Stimulated activated naive CD4-positive, alpha-beta T cell treated with Interleukin-2 at 50 U/mL for 16 hours (primary cell): Measurements from ENCODE around the gene FAM240B.

ENCODE experiments used
- DNase-seq: peaks from one replicate; lab custom pipeline; 2025; lab: John Stamatoyannopoulos, UW

The FAM240B gene

DNA sequence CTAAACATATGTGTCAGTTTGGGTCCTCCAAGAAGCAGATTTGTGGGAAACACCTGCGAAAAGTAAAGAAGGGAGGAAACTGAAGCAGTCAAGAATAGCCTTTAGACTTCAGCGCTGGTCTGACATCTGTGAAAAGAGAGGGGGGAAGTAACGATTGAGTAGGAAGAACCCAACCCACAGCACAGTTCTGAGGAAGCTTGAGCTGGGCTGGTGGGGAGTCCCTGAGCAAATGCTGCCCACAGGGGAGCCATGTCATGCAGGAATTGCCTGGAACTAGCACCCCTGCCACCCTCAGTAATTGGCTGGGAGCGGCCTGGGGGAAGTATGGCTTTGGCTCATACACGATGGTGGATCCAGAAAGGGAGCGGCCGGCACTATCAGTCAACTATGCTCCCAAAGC lies 20.6 kb downstream of the FAM240B start:
- DNase-seq = no peak

DNA sequence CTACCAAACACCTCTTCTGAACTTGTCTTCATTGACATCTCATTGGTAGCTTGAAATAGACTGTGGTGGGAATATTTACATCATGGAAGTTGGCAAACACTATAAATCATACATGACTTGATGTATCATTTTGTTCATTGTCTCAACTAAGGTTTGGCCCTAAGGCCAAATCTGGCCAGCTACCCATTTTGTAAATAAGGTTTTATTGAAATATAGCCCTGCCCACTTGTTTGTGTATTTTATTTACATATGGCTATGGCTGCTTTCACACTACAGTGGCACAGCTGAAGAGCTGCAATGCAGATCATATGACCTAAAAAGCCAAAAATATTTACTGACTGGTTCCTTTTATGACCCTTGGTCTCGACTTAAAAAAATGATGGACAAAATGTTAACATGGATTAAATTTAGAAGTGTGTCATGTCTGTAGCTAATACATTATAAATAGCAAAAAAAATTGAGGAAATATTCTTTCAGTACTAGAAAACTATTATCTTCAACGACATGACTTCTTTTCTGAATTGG lies 22.1 kb downstream of the FAM240B start:
- no peak for DNase-seq

DNA sequence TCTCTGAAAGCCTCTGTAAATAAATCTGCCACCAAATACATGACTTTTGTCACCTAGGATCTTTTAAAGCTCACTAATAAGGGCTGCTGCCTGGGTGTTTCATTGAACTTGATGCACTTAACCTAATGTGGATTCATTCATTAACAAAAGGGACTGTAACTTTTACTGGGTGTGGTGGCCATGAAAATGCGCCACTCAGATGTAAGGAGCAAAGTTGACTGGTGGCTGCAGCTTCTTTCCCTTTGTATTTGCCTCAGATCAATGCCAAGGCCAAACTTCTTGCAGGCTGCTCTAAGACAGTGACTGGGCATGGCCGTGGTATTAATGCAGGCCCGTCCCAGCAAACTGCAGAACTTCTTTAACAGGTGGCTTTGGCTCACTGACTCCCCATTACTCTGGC lies 22.9 kb downstream of the FAM240B start:
- no peak for DNase-seq

DNA sequence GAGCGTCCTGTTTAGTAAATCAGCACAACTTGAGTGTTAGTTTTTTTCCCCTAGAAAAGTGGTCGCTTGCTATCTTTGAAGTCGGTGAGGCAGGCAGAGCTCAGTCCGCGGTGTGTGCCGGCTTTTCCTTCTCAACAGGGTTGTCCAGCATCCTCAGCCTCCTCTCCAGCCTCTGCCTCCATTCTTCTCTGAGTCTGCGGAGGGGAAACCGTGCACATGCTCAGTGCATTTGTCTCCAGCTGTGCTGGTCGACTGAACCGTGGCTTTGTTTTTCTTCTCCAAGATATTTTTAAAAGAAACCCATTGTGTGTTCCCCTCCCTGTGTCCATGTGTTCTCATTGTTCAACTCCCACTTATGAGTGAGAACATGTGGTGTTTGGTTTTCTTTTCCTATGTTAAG lies 25.3 kb downstream of the FAM240B start:
- no peak for DNase-seq

DNA sequence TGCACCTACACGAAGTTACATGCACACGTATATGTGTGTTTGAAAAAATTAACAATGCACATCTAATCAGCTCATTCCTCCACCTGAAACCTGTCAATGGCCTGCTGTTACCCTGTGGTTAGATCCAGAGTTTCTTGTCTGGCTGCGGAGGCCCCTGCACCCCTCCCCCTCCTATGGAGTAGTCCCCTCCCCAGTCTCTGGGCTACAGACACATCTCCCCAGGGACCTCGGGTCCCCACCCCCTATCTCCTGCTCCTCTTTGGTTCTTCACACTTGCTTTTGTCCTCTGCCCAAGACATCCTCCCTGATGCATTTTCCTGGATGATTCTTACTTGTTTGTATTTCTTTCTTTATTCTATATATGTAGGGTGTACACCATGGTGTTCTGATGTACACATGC lies 27.2 kb downstream of the FAM240B start:
- no peak for DNase-seq

DNA sequence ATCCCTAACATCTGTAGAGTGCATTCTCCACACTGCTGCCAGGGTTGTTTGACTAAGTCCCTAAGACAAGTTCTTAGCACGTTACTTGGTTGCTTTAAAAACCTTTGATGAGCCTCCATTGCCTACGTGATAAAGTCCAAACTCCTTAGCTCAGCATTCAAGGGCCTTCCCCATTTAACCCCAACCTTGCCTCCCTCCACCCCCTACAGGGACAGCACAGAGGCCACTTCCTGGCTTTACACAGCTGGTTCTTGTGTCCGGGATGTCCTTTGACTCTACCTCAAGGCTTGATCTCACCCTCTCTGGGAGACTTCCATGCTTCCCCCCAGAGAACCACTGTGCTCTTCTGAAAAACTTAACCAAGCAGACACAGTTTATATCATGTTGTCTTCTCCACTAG lies 29.4 kb downstream of the FAM240B start:
- DNase-seq = no peak

DNA sequence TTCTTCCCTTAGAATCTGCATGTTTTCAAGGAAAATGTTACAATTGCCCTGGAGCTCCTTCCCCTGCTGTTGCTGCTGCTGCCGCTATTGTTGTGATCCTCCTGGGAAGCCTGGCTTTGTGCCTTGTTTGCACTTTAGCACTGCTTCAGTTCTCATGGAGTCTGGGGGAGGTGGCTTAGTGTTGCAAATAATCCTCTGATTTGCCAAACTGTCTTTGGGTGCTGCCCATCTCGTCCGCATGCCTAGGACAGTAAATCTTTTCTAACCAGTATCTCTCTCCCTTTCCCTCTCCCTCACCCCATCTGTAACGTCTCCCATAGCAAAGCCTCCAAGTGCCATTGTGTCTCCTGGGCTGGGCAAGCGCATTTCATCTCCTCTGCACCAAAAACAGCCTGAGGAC lies 30.3 kb downstream of the FAM240B start:
- DNase-seq = no peak

DNA sequence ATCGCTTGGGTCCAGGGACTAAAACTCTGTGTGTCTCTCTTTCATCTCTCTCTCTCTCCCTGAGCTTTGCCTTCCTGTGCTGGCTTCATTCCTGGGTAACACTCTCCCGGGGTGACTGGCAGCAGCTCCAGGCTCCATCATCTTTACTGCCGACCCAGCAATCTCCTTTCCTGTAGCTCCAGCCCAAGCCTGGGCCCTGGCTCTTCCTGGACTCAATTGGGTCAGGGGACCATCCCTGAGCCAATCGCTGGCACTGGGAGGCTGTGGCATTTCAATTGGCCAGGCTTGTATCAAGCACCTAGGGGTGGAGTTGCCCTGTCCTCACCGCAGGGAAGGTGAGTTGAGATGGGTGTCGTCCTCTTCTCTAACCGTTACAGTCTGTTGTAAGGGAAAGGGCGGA lies 31.9 kb downstream of the FAM240B start:
- no peak for DNase-seq

DNA sequence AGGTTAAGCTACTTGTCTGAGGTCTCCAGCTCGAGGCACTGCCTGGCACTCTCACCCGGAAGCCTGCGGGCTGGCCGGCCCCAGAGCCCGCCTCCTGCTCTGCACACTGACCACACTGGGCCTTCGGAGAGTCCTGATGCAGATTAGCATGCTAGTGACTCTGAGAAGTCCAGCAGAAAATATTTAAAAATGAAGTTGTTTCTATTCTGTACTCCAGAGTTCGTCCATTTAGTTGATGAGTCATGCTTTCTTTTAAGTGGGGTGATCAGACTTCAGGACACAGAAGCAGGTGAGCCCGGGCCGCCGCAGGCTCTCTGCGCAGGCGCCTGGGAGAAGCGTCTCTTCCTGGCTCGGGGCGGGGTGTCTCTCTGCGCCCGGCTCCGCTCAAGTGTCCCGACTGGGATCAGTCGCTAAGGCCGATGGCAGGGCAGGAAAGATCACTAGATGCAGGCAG lies 32.5 kb downstream of the FAM240B start:
- no peak for DNase-seq

DNA sequence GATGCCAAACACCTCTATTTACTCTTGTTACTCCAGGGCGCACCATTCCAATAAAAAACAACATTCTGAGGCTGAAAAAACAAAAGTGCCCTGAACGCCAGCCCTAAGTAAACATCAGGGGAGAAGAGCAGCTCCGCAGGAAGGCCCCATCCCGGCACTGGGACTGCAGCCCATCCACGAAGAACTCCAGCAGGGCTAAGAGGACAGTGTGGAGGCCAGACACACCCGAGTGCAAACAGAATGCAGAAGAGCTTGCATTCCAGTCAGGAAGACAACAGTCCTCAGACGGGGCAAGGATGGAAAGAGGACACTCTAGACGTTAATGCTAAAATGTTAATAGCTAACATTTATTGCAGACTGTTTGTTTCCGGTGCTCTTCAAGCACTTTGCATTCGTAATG lies 33.0 kb downstream of the FAM240B start:
- no peak for DNase-seq

DNA sequence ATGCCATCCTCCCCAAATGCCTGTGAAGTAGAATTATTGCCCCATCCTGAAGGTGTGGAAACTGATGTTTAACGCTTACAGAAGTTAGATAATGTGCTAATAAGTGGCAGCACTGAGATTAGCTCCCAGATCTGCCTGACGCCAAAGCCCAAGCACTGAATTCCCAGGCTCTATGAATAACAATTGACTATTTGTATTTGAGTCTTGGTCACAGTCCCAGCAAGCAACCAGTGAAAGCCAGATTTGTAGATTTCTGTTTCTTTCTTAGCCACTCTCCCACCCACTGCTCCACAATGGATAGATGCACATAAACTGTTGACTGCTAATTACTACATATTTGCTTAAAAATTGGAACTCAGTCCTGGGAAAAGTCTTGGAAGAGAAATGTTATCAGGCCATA lies 34.4 kb downstream of the FAM240B start:
- DNase-seq = no peak

DNA sequence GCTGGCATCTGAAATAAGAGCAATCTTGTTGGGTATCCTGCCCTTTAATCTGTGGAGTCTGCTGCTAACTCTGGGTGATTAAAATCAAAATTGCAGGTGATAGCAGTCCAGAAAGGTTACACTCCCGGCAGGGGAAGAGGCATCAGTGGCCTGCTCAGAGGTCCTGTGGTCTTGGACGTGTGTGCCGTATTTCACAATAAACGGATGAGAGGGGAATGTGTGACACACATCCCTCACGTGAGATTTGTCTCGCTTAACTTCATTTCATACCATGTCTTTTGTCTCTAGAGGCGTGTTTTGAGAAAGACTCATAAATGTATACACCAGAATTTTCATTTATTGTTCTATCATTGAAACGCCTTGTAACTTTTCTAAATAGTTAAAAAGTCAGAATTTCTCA lies 36.6 kb downstream of the FAM240B start:
- no peak for DNase-seq

DNA sequence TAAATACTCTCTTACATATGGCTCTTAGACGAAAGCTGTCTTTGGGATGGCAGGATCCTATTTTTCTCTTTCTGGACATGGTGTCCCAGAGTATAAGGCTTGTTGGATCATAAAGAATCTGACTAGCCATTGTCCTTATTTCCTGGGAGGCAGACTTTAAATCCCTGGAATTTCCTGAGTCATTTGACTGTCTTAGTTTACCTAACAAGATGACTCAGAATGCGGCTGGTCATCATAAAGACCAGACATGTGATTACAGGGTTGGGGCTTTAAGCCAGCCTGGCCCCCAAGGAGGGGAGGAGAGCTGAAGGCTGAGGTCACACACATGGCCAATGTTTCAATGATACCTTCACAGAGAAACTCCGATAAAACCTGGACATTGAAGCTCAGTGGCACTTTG lies 37.2 kb downstream of the FAM240B start:
- no peak for DNase-seq

DNA sequence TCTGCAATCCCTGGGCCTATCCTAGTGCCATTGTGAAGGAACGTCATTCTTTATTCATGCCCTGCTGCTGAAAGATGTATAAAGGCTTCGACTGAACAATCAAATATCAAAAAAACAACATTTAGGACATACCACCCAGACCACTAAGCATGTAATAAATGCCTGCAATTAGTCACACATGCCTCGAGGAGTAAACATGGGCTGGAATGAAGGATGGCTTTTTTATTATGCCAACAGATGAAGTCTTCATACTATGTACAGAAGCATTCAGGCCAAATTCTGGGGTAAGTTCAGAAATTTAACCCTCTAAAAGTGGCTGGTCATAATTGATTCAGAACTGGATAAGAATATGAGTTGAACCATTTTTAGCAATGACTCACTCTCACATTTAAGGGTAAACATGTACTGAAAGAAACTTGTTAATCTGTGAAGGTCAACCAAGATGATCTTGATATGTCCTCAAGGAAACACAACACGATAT lies 38.1 kb downstream of the FAM240B start:
- no peak for DNase-seq

DNA sequence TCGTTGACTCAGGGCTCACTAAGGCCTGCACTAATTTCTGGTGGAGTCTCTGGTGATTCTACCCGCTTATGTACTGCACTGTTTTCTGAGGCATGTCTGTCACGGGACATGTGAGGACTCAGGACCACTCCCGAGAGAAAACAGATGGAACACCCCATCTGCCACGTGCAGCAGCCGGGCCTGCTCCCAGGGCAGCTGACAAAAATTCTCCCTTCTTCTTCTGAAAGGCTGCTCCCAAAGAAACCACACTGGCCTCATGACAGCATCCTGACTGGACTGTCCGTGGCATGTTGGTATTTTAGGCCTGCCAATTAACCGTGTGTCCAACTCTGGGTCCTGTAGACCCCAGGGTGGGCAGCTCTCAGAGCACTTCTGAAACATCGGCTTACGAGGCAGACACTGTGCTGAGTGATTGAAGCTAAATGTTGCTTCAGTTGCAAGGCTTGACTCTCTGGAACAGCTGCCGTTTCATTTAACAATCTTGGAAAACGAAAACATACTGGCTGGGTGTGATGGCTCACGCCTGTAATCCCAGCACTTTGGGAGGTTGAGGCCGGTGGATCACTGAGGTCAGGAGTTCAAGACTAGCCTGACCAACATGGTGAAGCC lies 39.0 kb downstream of the FAM240B start:
- no peak for DNase-seq

DNA sequence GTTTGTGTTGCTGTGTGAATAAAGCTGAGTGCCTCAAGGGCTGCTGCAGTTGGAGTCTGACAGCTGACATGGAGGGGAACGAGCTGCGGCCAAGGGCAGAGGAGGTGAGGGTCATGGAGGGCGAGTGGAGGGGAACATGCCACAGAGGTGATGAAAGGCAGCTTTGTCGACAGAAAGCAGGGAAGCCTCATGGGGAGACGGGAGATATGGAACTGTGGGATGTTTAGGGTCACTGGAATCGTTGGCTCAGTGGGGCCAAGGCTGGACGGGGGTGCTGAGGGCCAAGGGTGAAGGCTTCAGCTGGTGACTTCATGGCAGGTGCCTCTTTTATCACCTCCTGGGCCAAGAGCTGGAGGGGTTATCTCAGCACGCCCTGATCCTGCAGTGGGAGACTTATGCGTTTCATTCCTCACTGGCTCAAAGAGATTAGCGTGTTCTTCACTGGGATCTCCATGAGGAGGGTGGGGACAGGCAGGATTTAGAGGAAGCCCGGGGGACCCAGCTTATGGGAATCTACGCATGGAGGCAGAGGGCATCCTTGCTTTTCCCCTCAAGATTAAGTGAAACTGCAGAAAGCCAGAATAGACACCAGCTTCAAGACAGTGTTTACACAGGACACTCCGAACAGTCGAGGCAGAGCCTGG lies 42.2 kb downstream of the FAM240B start:
- no peak for DNase-seq

DNA sequence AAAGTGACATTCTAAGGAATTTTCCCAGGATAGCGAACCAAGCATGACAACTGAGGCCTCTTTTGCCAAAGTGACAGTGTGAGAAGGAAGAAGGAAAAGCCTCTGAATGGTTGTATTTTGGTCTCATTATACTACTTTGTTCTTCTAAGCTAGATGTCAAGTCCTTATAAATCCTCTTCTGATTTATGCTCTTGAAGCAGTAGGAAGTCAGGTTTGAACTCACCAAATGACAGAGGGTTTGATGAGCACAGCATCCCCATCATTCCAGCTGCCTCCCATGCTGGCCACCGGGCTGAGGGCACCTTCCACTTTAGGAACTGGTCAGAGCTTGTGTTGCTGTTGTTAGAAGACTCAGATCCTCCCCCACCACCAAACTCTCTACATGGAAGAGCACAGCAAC lies 44.1 kb downstream of the FAM240B start:
- DNase-seq = no peak

DNA sequence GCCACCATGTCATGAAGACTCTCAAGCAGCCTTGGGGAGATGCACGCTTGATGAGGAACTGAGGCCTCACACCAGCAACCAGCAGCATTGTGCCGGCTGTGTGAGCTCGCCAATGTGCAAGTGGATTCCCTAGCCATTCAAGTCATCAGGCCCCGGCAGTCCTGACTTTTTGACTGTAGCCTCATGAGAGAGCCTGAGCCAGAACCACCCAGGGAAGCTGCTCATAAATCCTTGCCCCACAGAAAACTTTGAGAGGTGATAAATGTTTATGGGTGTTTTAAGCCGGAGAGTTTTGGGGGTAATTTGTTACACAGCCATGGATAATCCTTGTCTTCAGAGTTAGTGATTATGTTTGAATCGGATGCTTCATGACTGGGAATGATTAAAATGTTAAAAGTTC lies 44.7 kb downstream of the FAM240B start:
- DNase-seq = no peak

DNA sequence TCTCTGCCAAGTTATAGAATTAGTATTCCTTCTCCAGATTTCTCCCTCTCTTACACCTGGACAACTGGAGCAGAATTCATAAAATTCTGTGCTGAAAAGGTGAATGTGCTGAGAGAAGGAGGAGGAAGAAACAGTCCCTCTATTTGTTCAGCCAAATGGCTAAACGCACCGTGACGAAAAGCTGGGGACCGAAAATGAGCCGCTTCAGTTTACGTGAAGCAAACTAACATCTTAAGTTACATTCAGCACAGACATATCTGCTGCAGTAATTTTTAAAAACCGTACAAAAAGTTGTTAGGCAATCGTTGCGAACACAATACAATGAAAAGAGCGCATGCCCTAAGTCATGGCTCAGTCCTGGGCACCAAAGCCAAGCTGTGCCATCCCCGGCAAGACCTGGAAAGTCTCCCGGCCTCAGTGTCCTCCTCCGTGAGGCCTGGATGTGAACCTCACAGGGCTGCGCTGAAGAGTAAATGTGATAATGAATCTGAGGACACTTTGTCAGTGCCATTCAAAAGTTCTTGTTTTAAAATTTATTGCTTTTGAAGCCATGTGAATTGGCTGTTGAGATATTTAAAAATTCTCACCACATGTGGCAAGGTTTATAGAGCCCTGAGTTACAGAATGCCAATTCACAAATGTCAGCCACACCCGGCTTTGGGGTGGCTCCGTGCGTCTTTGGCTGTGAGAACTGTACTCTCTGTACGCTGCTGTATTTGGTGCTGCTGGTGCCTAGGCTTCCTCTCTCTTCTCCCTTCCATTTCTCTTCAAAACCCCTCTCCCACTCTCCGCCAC lies 46.3 kb downstream of the FAM240B start:
- no peak for DNase-seq

DNA sequence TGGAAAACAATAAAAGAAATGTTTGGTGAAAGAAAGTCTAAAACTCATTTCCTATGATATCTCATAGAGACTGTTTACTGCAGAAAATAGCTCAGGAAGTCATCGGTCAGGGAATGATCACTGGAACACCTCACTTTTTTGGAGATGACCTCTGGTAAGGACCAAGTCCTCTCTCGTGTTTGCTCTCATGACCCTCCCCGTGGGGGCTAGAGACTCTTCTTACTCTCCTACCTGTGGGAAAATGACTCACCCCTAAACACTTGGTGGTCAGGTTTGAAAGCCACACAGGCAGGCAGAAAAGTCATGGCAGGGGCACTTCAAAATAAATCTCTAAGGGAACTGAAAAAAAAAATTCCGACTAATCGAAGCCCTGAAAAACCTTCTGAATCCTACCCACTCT lies 48.2 kb downstream of the FAM240B start:
- DNase-seq = no peak

DNA sequence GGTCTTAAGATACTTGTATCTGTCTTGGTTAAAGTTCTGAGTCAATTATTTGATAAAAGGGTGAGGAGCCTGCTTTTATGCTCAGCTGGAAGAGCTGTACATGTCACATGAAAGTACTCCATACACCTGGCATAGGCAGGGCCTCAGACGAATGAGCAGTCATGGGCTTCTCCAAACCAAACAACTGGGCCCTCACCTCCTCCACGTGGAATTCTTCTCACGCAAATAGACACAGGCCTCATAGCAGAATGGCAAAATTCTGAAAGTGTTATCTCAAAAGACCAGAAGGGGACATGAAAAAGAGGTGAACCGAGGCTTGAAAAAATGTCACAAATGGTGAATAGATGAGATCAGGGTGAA lies 48.6 kb downstream of the FAM240B start:
- DNase-seq = no peak

DNA sequence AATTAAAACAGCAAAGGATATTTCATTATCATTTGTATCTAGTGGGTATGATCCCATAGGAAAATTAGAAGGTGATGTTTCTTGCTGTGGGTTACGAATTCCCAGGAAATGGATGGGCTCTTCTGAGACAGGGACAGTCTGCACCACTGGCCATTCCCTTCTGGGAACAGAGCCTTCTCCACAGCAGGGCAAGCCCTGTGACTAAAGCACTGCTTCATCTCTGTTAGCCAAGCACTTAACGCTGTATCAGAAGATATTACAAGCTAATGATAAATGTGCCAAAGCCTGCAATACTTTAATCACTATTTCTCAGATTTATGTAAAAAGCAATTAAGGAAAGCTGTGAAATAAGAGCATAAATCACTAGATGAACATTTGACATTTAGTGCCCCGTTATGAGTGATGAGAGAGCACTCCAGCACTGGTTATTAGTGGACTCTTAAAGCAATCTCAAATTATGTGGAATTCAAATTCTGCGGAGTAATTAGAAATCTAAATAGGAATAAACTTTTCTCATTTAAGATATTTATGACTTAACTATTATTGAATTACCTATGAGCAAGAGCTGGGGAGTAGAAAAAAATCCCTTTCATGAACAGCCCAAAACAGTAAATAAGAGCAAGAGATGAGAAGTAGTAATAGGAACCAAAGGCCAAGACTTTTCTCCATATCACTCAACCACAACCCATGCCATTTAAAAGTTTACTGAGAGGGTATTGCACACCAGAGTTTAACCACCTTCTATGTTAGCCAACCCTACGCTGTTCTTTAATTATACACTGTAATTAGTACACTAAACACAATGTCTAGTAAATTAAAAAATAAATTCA lies 49.2 kb downstream of the FAM240B start:
- no peak for DNase-seq
